Raji (cell line): Measurements from ENCODE around the gene SPACA5.
"Not testable (repeated sequence)": the region's sequence is repeated elsewhere in the genome, so short reads cannot be mapped to it uniquely, and the experiment has no call there.

Experiments
- POLR2A ChIP-seq: IDR thresholded peaks from 2 replicates; pipeline ENCODE4 v1.6.1; 2011; ENCODE audit warnings: low read depth, low read length, control low read depth; ENCODE audit not compliant: insufficient read depth

SPACA5 gene

GRCh38 chrX:48006688-48007087 is at the start of gene SPACA5:
Gene SPACA5, plus strand, starts transcription at chrX:48006988. Its CDS starts 815 bp downstream, at chrX:48007803.
- TF ChIP-seq POLR2A: not testable (repeated sequence)

GRCh38 chrX:47958761-47959342 is 47.9 kb upstream of the SPACA5 start:
- TF ChIP-seq POLR2A: no peak

GRCh38 chrX:47960406-47960805 is 46.4 kb upstream of the SPACA5 start:
- peak; percentile 35; the same call in 1 of the 2 replicates for TF ChIP-seq POLR2A

- TF ChIP-seq POLR2A: no peak
Measured at GRCh38 chrX:47973235-47973634, 33.6 kb upstream of the SPACA5 start.

GRCh38 chrX:47976254-47977151 is 30.3 kb upstream of the SPACA5 start:
- TF ChIP-seq POLR2A: no peak

- no peak for TF ChIP-seq POLR2A
Measured at GRCh38 chrX:47991263-47992094, 15.3 kb upstream of the SPACA5 start.

GRCh38 chrX:47992095-47992380 is 14.8 kb upstream of the SPACA5 start:
- no peak for TF ChIP-seq POLR2A

GRCh38 chrX:47992669-47993068 is 14.1 kb upstream of the SPACA5 start:
- no peak for TF ChIP-seq POLR2A

GRCh38 chrX:48001260-48001659 is 5.5 kb upstream of the SPACA5 start:
- TF ChIP-seq POLR2A: no peak

- no peak for TF ChIP-seq POLR2A
Measured at GRCh38 chrX:48002319-48002718, 4.5 kb upstream of the SPACA5 start.

- no peak for TF ChIP-seq POLR2A
Measured at GRCh38 chrX:48002929-48003328, 3.9 kb upstream of the SPACA5 start.

- TF ChIP-seq POLR2A: no peak
Measured at GRCh38 chrX:48003367-48003757, 3.4 kb upstream of the SPACA5 start.

GRCh38 chrX:48003758-48004457 is 2.9 kb upstream of the SPACA5 start, which contains the start of gene ZNF182:
Gene ZNF182, minus strand, starts transcription at chrX:48003989. Its CDS starts 1,380 bp downstream, at chrX:48002609.
- TF ChIP-seq POLR2A: peak; percentile 67

- no peak for TF ChIP-seq POLR2A
Measured at GRCh38 chrX:48021026-48021900, 14.5 kb downstream of the SPACA5 start.
